GM06990 (cell line): ENCODE results near the gene ZSCAN5B.
"Not testable (repeated sequence)": the region's sequence is repeated elsewhere in the genome, so short reads cannot be mapped to it uniquely, and the experiment has no call there.

Experiments used
- DNase-seq: peaks from one replicate; pipeline ENCODE4 v3.0.0-alpha.2; 2011; ENCODE audit not compliant: insufficient read length; ENCODE audit errors: extremely low read depth
- H3K27me3 ChIP-seq: replicated peaks from 2 replicates; pipeline ENCODE4 v1.6.0; 2011; ENCODE audit warnings: low read length; ENCODE audit not compliant: control insufficient read depth, insufficient read depth
- H3K36me3 ChIP-seq: 2 replicates; pipeline ENCODE4 v1.5.1; 2011; ENCODE audit warnings: low read length; ENCODE audit not compliant: control insufficient read depth, insufficient read depth
- H3K4me3 ChIP-seq: replicated peaks from 2 replicates; pipeline ENCODE4 v1.5.1; 2011; ENCODE audit warnings: low read depth, mild to moderate bottlenecking, control low read depth, low read length
- TF ChIP-seq, protein P1 (sequence below): IDR thresholded peaks from 2 replicates; pipeline ENCODE4 v1.5.1; 2011; ENCODE audit warnings: low read length, control low read depth, mild to moderate bottlenecking, inconsistent platforms; ENCODE audit not compliant: insufficient read depth, poor library complexity, severe bottlenecking

Gene ZSCAN5B, protein sequence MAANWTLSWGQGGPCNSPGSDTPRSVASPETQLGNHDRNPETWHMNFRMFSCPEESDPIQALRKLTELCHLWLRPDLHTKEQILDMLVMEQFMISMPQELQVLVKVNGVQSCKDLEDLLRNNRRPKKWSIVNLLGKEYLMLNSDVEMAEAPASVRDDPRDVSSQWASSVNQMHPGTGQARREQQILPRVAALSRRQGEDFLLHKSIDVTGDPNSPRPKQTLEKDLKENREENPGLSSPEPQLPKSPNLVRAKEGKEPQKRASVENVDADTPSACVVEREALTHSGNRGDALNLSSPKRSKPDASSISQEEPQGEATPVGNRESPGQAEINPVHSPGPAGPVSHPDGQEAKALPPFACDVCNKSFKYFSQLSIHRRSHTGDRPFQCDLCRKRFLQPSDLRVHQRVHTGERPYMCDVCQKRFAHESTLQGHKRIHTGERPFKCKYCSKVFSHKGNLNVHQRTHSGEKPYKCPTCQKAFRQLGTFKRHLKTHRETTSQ

DNA sequence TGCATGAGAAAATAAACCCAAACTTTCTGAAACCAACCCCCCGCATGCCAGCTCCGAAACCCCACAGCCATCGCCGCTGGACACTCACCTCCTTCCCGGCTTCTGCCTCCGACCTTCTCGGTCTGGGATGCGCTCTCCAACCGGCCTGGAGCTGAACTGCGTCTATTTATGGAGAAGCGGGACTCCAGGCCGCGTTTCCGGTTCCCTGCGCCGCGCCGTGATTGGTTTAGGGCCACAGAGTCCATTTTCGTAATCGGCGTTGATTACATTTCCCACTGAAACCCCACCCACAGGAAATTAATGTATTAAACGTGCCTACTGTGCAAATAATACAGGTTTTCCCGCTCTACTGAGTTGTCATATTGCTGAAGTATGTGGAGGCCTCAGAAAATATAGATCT is at the start of gene ZSCAN5B:
Gene ZSCAN5B (minus strand): TSS at position 138 of the 400 bp plus-strand sequence. CDS start 4,731 bp downstream, outside the sequence.
- DNase-seq, H3K27me3 ChIP-seq, H3K36me3 ChIP-seq, H3K4me3 ChIP-seq: not testable (repeated sequence)

DNA sequence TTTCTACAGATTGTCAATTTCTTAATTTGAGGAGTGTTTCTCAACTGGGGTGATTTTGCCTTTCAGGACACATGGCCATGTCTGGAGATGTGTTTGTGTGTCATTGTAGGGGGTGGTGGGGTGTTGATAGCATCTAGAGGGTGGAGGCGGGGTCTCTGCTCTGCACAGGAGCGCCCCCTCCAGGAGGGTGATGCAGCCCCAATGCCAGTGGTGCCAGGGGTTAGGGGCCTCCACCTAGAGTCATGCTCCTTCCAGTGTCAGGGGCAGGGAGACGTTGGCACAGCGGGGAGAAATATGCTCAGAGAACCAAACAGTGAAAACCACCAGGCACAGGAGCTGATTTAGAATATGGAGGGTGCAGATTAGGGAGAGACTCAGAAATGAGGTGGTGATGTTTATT is 48.2 kb upstream of the ZSCAN5B start:
- not testable (repeated sequence) for H3K36me3 ChIP-seq, H3K4me3 ChIP-seq, DNase-seq, H3K27me3 ChIP-seq

DNA sequence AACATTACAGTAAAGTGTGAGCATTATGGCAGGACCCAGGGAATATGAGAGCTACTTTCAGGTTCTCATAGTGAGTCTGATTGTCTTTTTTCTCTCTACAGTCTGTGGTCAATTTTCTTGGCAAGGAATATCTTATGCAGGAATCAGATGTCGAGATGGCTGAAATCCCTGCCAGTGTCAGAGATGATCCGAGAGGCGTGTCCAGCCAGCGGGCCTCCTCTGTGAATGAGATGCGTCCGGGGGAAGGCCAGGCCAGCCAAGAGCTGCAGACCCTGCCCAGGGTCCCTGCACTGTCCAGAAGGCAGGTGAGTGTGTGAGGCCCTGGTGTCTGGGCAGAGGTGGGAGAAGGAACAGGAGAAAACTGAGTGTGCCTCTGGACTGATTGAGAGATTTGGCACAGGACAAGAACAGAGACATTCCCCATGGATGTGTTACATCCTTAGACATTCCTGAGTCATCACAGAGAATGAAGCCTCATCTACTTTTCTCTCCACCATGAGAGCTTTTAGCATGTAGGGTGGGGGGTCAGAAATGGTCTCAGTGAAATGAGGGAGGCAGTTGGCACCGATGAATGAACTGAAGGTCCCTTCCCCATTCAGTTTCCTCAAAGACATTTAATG is 47.6 kb upstream of the ZSCAN5B start:
- H3K27me3 ChIP-seq = no peaks in the 10 kb centered on the region
- no peak for DNase-seq
- H3K4me3 ChIP-seq = no peak overlapping the region
- H3K36me3 ChIP-seq = no peaks in the 10 kb centered on the region
- TF ChIP-seq, protein P1, sequence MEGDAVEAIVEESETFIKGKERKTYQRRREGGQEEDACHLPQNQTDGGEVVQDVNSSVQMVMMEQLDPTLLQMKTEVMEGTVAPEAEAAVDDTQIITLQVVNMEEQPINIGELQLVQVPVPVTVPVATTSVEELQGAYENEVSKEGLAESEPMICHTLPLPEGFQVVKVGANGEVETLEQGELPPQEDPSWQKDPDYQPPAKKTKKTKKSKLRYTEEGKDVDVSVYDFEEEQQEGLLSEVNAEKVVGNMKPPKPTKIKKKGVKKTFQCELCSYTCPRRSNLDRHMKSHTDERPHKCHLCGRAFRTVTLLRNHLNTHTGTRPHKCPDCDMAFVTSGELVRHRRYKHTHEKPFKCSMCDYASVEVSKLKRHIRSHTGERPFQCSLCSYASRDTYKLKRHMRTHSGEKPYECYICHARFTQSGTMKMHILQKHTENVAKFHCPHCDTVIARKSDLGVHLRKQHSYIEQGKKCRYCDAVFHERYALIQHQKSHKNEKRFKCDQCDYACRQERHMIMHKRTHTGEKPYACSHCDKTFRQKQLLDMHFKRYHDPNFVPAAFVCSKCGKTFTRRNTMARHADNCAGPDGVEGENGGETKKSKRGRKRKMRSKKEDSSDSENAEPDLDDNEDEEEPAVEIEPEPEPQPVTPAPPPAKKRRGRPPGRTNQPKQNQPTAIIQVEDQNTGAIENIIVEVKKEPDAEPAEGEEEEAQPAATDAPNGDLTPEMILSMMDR = no peak

DNA sequence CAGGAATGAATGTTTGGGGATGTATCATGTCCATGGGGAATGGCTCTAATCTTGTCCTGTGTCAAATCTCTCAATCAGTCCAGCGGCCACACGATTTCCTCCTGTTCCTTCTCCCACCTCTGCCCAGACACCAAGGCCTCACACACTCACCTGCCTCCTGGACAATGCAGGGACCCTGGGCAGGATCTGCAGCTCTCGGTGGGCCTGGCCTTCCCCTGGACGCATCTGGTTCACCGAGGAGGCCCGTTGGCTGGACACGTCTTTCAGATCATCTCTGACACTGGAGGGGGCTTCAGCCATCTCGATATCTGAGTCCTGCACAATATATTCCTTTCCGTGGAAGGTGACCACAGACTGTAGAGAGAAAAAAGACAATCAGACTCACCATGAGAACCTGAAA is 25.9 kb upstream of the ZSCAN5B start:
- no peak for DNase-seq
- H3K27me3 ChIP-seq = no peaks in the 10 kb centered on the region
- no peaks in the 10 kb centered on the region for H3K36me3 ChIP-seq
- TF ChIP-seq, protein P1 = no peak
- H3K4me3 ChIP-seq = no peak overlapping the region

DNA sequence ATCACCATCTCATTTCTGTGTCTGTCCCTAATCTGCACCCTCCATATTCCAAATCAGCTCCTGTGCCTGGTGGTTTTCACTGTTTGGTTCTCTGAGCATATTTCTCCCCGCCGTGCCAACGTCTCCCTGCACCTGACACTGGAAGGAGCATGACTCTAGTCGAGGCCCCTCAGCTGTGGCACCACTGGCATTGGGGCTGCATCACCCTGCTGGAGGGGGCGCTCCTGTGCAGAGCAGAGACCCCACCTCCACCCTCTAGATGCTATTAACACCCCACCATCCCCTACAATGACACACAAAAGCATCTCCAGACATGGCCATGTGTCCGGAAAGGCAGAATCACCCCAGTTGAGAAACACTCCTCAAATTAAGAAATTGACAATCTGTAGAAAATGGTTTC is 25.3 kb upstream of the ZSCAN5B start:
- H3K27me3 ChIP-seq = no peaks in the 10 kb centered on the region
- TF ChIP-seq, protein P1 = no peak
- H3K36me3 ChIP-seq = no peaks in the 10 kb centered on the region
- H3K4me3 ChIP-seq = no peak overlapping the region
- DNase-seq = no peak

DNA sequence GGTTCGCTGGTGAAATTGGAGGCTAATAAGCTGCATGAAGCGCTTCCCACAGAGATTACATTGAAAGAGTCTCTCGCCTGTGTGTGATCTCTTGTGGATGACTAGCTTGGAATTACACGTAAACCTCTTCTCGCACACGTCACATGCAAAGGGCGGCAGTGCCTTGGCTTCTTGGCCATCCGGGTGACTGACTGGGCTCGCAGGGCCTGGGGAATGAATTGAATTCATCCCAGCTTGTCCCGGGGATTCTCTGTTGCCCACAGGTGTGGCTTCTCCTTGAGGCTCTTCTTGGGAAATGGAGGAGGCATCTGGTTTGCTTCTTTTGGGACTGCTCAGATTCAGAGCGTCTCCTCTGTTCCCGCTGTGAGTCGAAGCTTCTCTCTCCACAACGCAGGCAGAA is 24.3 kb upstream of the ZSCAN5B start:
- Histone ChIP-seq H3K4me3 (no peak overlapping the region), H3K27me3 (no peaks in the 10 kb centered on the region), H3K36me3 (no peaks in the 10 kb centered on the region)
- DNase-seq = no peak
- TF ChIP-seq, protein P1 = no peak

DNA sequence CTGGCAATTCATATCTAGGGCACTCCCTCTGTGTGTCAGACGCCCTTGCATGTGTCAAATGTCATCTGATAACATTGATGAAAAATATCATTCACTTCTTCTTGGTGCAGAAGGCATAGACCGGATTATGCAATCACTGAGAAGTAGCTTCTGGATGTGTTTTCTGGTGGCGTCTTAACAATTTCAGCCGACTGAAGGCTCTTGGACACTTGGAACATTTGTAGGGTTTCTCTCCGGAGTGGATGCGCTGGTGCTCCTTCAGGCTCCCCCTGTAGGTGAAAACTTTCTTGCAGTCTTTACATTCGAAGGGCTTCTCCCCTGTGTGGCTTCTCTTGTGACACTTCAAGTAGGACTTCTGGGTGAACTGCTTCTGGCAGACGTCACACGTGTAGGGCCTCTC is 23.9 kb upstream of the ZSCAN5B start:
- H3K36me3 ChIP-seq, DNase-seq, H3K4me3 ChIP-seq, H3K27me3 ChIP-seq: not testable (repeated sequence)
